CD4-positive, CD25-positive, alpha-beta regulatory T cell (primary cell): Measurements from ENCODE around the gene CCNA2. TPM values are rescaled to one million over a fixed set of nuclear protein-coding genes. Genes with fewer than 3 reads are reported as not detected.

Experiments
- ATAC-seq, 2 donors: fragments of 150-1000 bp; cut with Tn5 transposase; one replicate each; pipeline ENCODE4 v1.10.0; 2021; ENCODE audit warnings: low read depth in 2 of 2, moderate number of reproducible peaks in 2 of 2, moderate library complexity in 1 of 2
- DNase-seq, 3 donors: peaks; one replicate each; pipeline versions ENCODE4 v3.0.0 to v3.0.0-alpha.2; 2012 to 2022; ENCODE audit warnings: mixed read lengths in 1 of 3
- H3K27ac ChIP-seq: one replicate; pipeline ENCODE4 v1.7.0; 2013; ENCODE audit warnings: mild to moderate bottlenecking, low read length; ENCODE audit not compliant: insufficient read depth, poor library complexity, severe bottlenecking
- H3K27me3 ChIP-seq: one replicate; pipeline ENCODE4 v1.7.0; 2013; ENCODE audit warnings: low read length; ENCODE audit not compliant: control insufficient read depth, insufficient read depth
- H3K36me3 ChIP-seq: one replicate; pipeline ENCODE4 v1.7.0; 2013; ENCODE audit warnings: mild to moderate bottlenecking, low read length, moderate library complexity; ENCODE audit not compliant: control insufficient read depth, insufficient read depth
- H3K4me1 ChIP-seq: 2 replicates; pipeline ENCODE4 v1.7.0; 2013; ENCODE audit warnings: mild to moderate bottlenecking, low read length; ENCODE audit not compliant: insufficient read depth, control insufficient read depth, poor library complexity, severe bottlenecking
- H3K4me3 ChIP-seq: one replicate; pipeline ENCODE4 v1.7.0; 2013; ENCODE audit warnings: low read depth, mild to moderate bottlenecking, low read length, moderate library complexity
- H3K9me3 ChIP-seq, 2 experiments: 1 replicate in 1 of 2; 2 replicates in 1 of 2; pipeline ENCODE4 v1.7.0; 2013; ENCODE audit warnings: low read length in 2 of 2, mild to moderate bottlenecking in 1 of 2, moderate library complexity in 1 of 2; ENCODE audit not compliant: control insufficient read depth in 2 of 2
- H3K27ac Mint-ChIP-seq, 3 donors: one replicate each; pipeline ENCODE4 v1.8.0; 2020 to 2022; ENCODE audit warnings: mild to moderate bottlenecking in 3 of 3, mixed read lengths in 3 of 3, moderate library complexity in 2 of 3
- H3K27me3 Mint-ChIP-seq: one replicate; pipeline ENCODE4 v1.8.0; 2022; ENCODE audit warnings: mild to moderate bottlenecking, mixed read lengths
- H3K36me3 Mint-ChIP-seq: one replicate; pipeline ENCODE4 v1.8.0; 2020; ENCODE audit warnings: mixed read lengths
- H3K4me1 Mint-ChIP-seq, 4 donors: one replicate each; pipeline ENCODE4 v1.8.0; 2020 to 2022; ENCODE audit warnings: mixed read lengths in 4 of 4, mild to moderate bottlenecking in 1 of 4
- H3K4me3 Mint-ChIP-seq, 4 donors: one replicate each; pipeline ENCODE4 v1.8.0; 2020 to 2022; ENCODE audit warnings: mild to moderate bottlenecking in 4 of 4, mixed read lengths in 4 of 4, moderate library complexity in 3 of 4
- H3K9me3 Mint-ChIP-seq, 7 donors: one replicate each; pipeline ENCODE4 v1.8.0; 2020 to 2022; ENCODE audit warnings: mixed read lengths in 7 of 7, mild to moderate bottlenecking in 3 of 7, moderate library complexity in 2 of 7
- polyA plus RNA-seq, 4 donors: library from polyadenylated mRNA; unstranded; fragments of 300-500 nt; fragmentation: Illumina TruSeq; gene quantifications; one replicate each; pipeline ENCODE4 v1.2.3, GENCODE V29; 2021
- total RNA-seq: library from RNA; stranded (reverse); gene quantifications from one replicate; pipeline ENCODE4 v1.2.3, GENCODE V29; 2022

CCNA2 gene
- total and polyA plus RNA-seq, 5 donors from 2014 or later: 0.61 to 4.5 (median 1.3) TPM

GRCh38 chr4:121771869-121772268 is 51.8 kb downstream of the CCNA2 start:
- Mint-ChIP-seq H3K27me3 (peaks cover 31% of the 10 kb centered on the region), H3K36me3 (no peaks in the 10 kb centered on the region), H3K9me3 (no peaks in the 10 kb centered on the region), H3K27ac (no peak overlapping the region), H3K4me1 (peaks cover 0 to 5% (median 0%) of the 10 kb centered on the region in 4 donors), H3K4me3 (no peak overlapping the region)
- H3K4me3 ChIP-seq: no peak overlapping the region
- H3K27me3 ChIP-seq: peaks cover 22% of the 10 kb centered on the region
- H3K36me3 ChIP-seq: no peaks in the 10 kb centered on the region
- no peaks in the 10 kb centered on the region for H3K4me1 ChIP-seq
- no peak for DNase-seq
- no peak overlapping the region for H3K27ac ChIP-seq
- ATAC-seq: no peak
- H3K9me3 ChIP-seq: no peaks in the 10 kb centered on the region

- H3K27me3 Mint-ChIP-seq: peaks cover 51% of the 10 kb centered on the region
These were observed 54.3 kb downstream of the CCNA2 start for GRCh38 chr4:121769341-121769740.

GRCh38 chr4:121767166-121767565 is 56.5 kb downstream of the CCNA2 start:
- Mint-ChIP-seq H3K27ac (no peak overlapping the region), H3K9me3 (peaks cover 0 to 2% (median 0%) of the 10 kb centered on the region in 7 donors), H3K36me3 (no peaks in the 10 kb centered on the region), H3K4me1 (peaks cover 0 to 11% (median 5%) of the 10 kb centered on the region in 4 donors), H3K27me3 (peaks cover 65% of the 10 kb centered on the region), H3K4me3 (no peak overlapping the region)
- H3K4me3 ChIP-seq: no peak overlapping the region
- peaks cover 9% of the 10 kb centered on the region for H3K4me1 ChIP-seq
- no peak overlapping the region for H3K27ac ChIP-seq
- DNase-seq: no peak
- no peaks in the 10 kb centered on the region for H3K36me3 ChIP-seq
- no peak for ATAC-seq
- no peaks in the 10 kb centered on the region for H3K9me3 ChIP-seq
- peaks cover 43% of the 10 kb centered on the region for H3K27me3 ChIP-seq

More at GRCh38 chr4:121769341-121769740, 54.3 kb downstream of the CCNA2 start:
- Mint-ChIP-seq H3K27ac (no peak overlapping the region), H3K36me3 (no peaks in the 10 kb centered on the region), H3K9me3 (no peaks in the 10 kb centered on the region), H3K4me1 (peaks cover 0 to 7% (median 1%) of the 10 kb centered on the region in 4 donors), H3K4me3 (no peak overlapping the region)
- no peaks in the 10 kb centered on the region for H3K9me3 ChIP-seq
- DNase-seq (no peak), ATAC-seq (no peak)
- peaks cover 9% of the 10 kb centered on the region for H3K4me1 ChIP-seq
- H3K27ac ChIP-seq: no peak overlapping the region
- H3K27me3 ChIP-seq: peaks cover 25% of the 10 kb centered on the region
- no peak overlapping the region for H3K4me3 ChIP-seq
- no peaks in the 10 kb centered on the region for H3K36me3 ChIP-seq

Other genes with a start within 250 kb of the CCNA2 start
- 125 TPM for gene ANXA5, start 126.9 kb downstream of the CCNA2 start, total RNA-seq
- gene ANXA5, start 126.9 kb downstream of the CCNA2 start, polyA plus RNA-seq: 100 to 1,000 TPM; 224 to 380 (median 302) TPM
- not detected for gene SMIM43, start 58.7 kb downstream of the CCNA2 start, total RNA-seq
- 1 to 10 TPM in 1 of 4 donors, under 1 TPM in 2, not detected in 1; 0.14 to 1.8 (median 0.56) TPM for gene SMIM43, start 58.7 kb downstream of the CCNA2 start, polyA plus RNA-seq
- 59.4 TPM for gene EXOSC9, start 22.6 kb downstream of the CCNA2 start, total RNA-seq
- 10 to 100 TPM; 45.8 to 51.3 (median 49.3) TPM for gene EXOSC9, start 22.6 kb downstream of the CCNA2 start, polyA plus RNA-seq
- gene BBS7, start 46.6 kb upstream of the CCNA2 start, total RNA-seq: 5.1 TPM
- gene BBS7, start 46.6 kb upstream of the CCNA2 start, polyA plus RNA-seq: 1 to 10 TPM; 5.7 to 9.0 (median 6.4) TPM
- gene TRPC3, start 128.2 kb upstream of the CCNA2 start, total RNA-seq: 0.52 TPM
- gene TRPC3, start 128.2 kb upstream of the CCNA2 start, polyA plus RNA-seq: not detected